Stimulated activated memory B cell treated with anti-CD40 and anti-IgM and Interleukin-4, amounts not matched to agents 10 μg/mL and 1 μg/mL and 100 μg/mL, for 72 hours (primary cell): ENCODE results near the gene PIP4K2A.

ENCODE experiments used
- ATAC-seq: fragments of 150-1000 bp; cut with Tn5 transposase; 2 replicates; pipeline ENCODE4 v1.10.0; 2021
- H3K27ac Mint-ChIP-seq: one replicate; pipeline ENCODE4 v1.8.0; 2022; ENCODE audit warnings: mild to moderate bottlenecking, mixed read lengths
- H3K27me3 Mint-ChIP-seq: one replicate; pipeline ENCODE4 v1.8.0; 2022; ENCODE audit warnings: mixed read lengths
- H3K36me3 Mint-ChIP-seq: one replicate; pipeline ENCODE4 v1.8.0; 2022; ENCODE audit warnings: mixed read lengths
- H3K4me1 Mint-ChIP-seq: one replicate; pipeline ENCODE4 v1.8.0; 2022; ENCODE audit warnings: mixed read lengths
- H3K4me3 Mint-ChIP-seq: one replicate; pipeline ENCODE4 v1.8.0; 2022; ENCODE audit warnings: mild to moderate bottlenecking, moderate library complexity, mixed read lengths
- H3K9me3 Mint-ChIP-seq: one replicate; pipeline ENCODE4 v1.8.0; 2022; ENCODE audit warnings: mixed read lengths

Gene PIP4K2A

GRCh38 chr10:22634606-22635459, 79.5 kb downstream of the PIP4K2A start:
- peak overlapping the region; percentile 62 for H3K4me3 Mint-ChIP-seq
- H3K27me3 Mint-ChIP-seq: no peaks in the 10 kb centered on the region
- peaks cover 3% of the 10 kb centered on the region for H3K9me3 Mint-ChIP-seq
- H3K36me3 Mint-ChIP-seq: peaks cover 27% of the 10 kb centered on the region
- ATAC-seq: no peak
- peaks cover 91% of the 10 kb centered on the region for H3K4me1 Mint-ChIP-seq
- H3K27ac Mint-ChIP-seq: peak overlapping the region; percentile 93

- H3K4me1 Mint-ChIP-seq: peaks cover 95% of the 10 kb centered on the region
- no peak overlapping the region for H3K4me3 Mint-ChIP-seq
- no peaks in the 10 kb centered on the region for H3K27me3 Mint-ChIP-seq
- peaks cover 3% of the 10 kb centered on the region for H3K9me3 Mint-ChIP-seq
- peak overlapping the region; percentile 93 for H3K27ac Mint-ChIP-seq
- ATAC-seq: no peak
- peaks cover 27% of the 10 kb centered on the region for H3K36me3 Mint-ChIP-seq
These were observed 80.3 kb downstream of the PIP4K2A start for GRCh38 chr10:22634093-22634492.

GRCh38 chr10:22633528-22633927, 80.8 kb downstream of the PIP4K2A start:
- Mint-ChIP-seq H3K36me3 (peaks cover 27% of the 10 kb centered on the region), H3K4me1 (peaks cover 95% of the 10 kb centered on the region), H3K9me3 (peaks cover 3% of the 10 kb centered on the region), H3K27me3 (no peaks in the 10 kb centered on the region), H3K27ac (peak overlapping the region; percentile 93), H3K4me3 (no peak overlapping the region)
- no peak for ATAC-seq

GRCh38 chr10:22633106-22633505, 81.3 kb downstream of the PIP4K2A start:
- ATAC-seq: no peak
- H3K27ac Mint-ChIP-seq: peak overlapping the region; percentile 93
- peaks cover 3% of the 10 kb centered on the region for H3K9me3 Mint-ChIP-seq
- H3K36me3 Mint-ChIP-seq: peaks cover 27% of the 10 kb centered on the region
- H3K27me3 Mint-ChIP-seq: no peaks in the 10 kb centered on the region
- peaks cover 95% of the 10 kb centered on the region for H3K4me1 Mint-ChIP-seq
- no peak overlapping the region for H3K4me3 Mint-ChIP-seq

- Mint-ChIP-seq H3K27me3 (no peaks in the 10 kb centered on the region), H3K4me3 (peak overlapping the region; percentile 61), H3K36me3 (peaks cover 24% of the 10 kb centered on the region)
These were observed 82.6 kb downstream of the PIP4K2A start for GRCh38 chr10:22631646-22632278.

GRCh38 chr10:22631185-22631584, 83.2 kb downstream of the PIP4K2A start:
- Mint-ChIP-seq H3K36me3 (peaks cover 21% of the 10 kb centered on the region), H3K4me1 (peaks cover 87% of the 10 kb centered on the region), H3K9me3 (no peaks in the 10 kb centered on the region), H3K4me3 (peak overlapping the region; percentile 65), H3K27ac (peak overlapping the region; percentile 93), H3K27me3 (no peaks in the 10 kb centered on the region)
- no peak for ATAC-seq

More at GRCh38 chr10:22631646-22632278, 82.6 kb downstream of the PIP4K2A start:
- Mint-ChIP-seq H3K27ac (peak overlapping the region; percentile 93), H3K4me1 (peaks cover 87% of the 10 kb centered on the region), H3K9me3 (peaks cover 1% of the 10 kb centered on the region)
- no peak for ATAC-seq

- H3K36me3 Mint-ChIP-seq: peaks cover 16% of the 10 kb centered on the region
- no peaks in the 10 kb centered on the region for H3K27me3 Mint-ChIP-seq
- peak overlapping the region; percentile 93 for H3K27ac Mint-ChIP-seq
- H3K9me3 Mint-ChIP-seq: no peaks in the 10 kb centered on the region
- H3K4me3 Mint-ChIP-seq: peak overlapping the region; percentile 65
- ATAC-seq: peak; percentile 90
- peaks cover 87% of the 10 kb centered on the region for H3K4me1 Mint-ChIP-seq
These were observed 83.9 kb downstream of the PIP4K2A start for GRCh38 chr10:22630234-22631174.

GRCh38 chr10:22629852-22630233, 84.5 kb downstream of the PIP4K2A start:
- H3K27ac Mint-ChIP-seq: peak overlapping the region; percentile 93
- H3K4me1 Mint-ChIP-seq: peaks cover 83% of the 10 kb centered on the region
- no peaks in the 10 kb centered on the region for H3K9me3 Mint-ChIP-seq
- ATAC-seq: peak; percentile 79
- H3K4me3 Mint-ChIP-seq: peak overlapping the region; percentile 65
- H3K36me3 Mint-ChIP-seq: peaks cover 10% of the 10 kb centered on the region
- no peaks in the 10 kb centered on the region for H3K27me3 Mint-ChIP-seq

GRCh38 chr10:22629126-22629525, 85.3 kb downstream of the PIP4K2A start:
- no peaks in the 10 kb centered on the region for H3K27me3 Mint-ChIP-seq
- ATAC-seq: no peak
- no peaks in the 10 kb centered on the region for H3K9me3 Mint-ChIP-seq
- peak overlapping the region; percentile 12 for H3K4me3 Mint-ChIP-seq
- peaks cover 10% of the 10 kb centered on the region for H3K36me3 Mint-ChIP-seq
- H3K4me1 Mint-ChIP-seq: peaks cover 82% of the 10 kb centered on the region
- H3K27ac Mint-ChIP-seq: peak overlapping the region; percentile 93

GRCh38 chr10:22628309-22628708, 86.1 kb downstream of the PIP4K2A start:
- no peak for ATAC-seq
- peaks cover 2% of the 10 kb centered on the region for H3K36me3 Mint-ChIP-seq
- H3K9me3 Mint-ChIP-seq: no peaks in the 10 kb centered on the region
- H3K4me3 Mint-ChIP-seq: no peak overlapping the region
- H3K4me1 Mint-ChIP-seq: peaks cover 80% of the 10 kb centered on the region
- H3K27me3 Mint-ChIP-seq: no peaks in the 10 kb centered on the region
- peak overlapping the region; percentile 93 for H3K27ac Mint-ChIP-seq

GRCh38 chr10:22626784-22627183, 87.6 kb downstream of the PIP4K2A start:
- Mint-ChIP-seq H3K4me1 (peaks cover 83% of the 10 kb centered on the region), H3K9me3 (no peaks in the 10 kb centered on the region)
- ATAC-seq: no peak

GRCh38 chr10:22625516-22626290, 88.7 kb downstream of the PIP4K2A start:
- Mint-ChIP-seq H3K9me3 (no peaks in the 10 kb centered on the region), H3K36me3 (peaks cover 20% of the 10 kb centered on the region), H3K4me1 (peaks cover 83% of the 10 kb centered on the region), H3K27me3 (no peaks in the 10 kb centered on the region), H3K27ac (peak overlapping the region; percentile 87), H3K4me3 (no peak overlapping the region)
- ATAC-seq: no peak

More at GRCh38 chr10:22626784-22627183, 87.6 kb downstream of the PIP4K2A start:
- peak overlapping the region; percentile 87 for H3K27ac Mint-ChIP-seq
- peaks cover 14% of the 10 kb centered on the region for H3K36me3 Mint-ChIP-seq
- H3K4me3 Mint-ChIP-seq: peak overlapping the region; percentile 56
- no peaks in the 10 kb centered on the region for H3K27me3 Mint-ChIP-seq

- Mint-ChIP-seq H3K4me1 (peaks cover 79% of the 10 kb centered on the region), H3K27ac (no peak overlapping the region), H3K36me3 (peaks cover 20% of the 10 kb centered on the region), H3K9me3 (no peaks in the 10 kb centered on the region), H3K27me3 (no peaks in the 10 kb centered on the region), H3K4me3 (no peak overlapping the region)
- ATAC-seq: no peak
These were observed 90.1 kb downstream of the PIP4K2A start for GRCh38 chr10:22624287-22624738.

GRCh38 chr10:22623633-22624253, 90.6 kb downstream of the PIP4K2A start:
- Mint-ChIP-seq H3K27ac (peak overlapping the region; percentile 95), H3K9me3 (no peaks in the 10 kb centered on the region), H3K36me3 (peaks cover 20% of the 10 kb centered on the region), H3K4me3 (no peak overlapping the region), H3K27me3 (no peaks in the 10 kb centered on the region), H3K4me1 (peaks cover 78% of the 10 kb centered on the region)
- no peak for ATAC-seq
